Measurements from ENCODE around the gene HS6ST2.

The HS6ST2 gene

GRCh38 chrX:132968296-132968949, 10.0 kb upstream of the HS6ST2 start:
- H3K4me3 ChIP-seq (ENCODE audit: severe bottlenecking): no peak overlapping the region
- TF ChIP-seq CTCF (IDR thresholded peaks at IDR 0.05; ENCODE audit: poor library complexity, severe bottlenecking): no peak

GRCh38 chrX:132967049-132967448, 8.6 kb upstream of the HS6ST2 start:
- ATAC-seq (ENCODE audit: low read depth) (no peak), DNase-seq (ENCODE audit: low spot score) (no peak)
- H3K27ac ChIP-seq (ENCODE audit: poor library complexity, severe bottlenecking): no peak overlapping the region
- TF ChIP-seq CTCF (IDR thresholded peaks at IDR 0.05; ENCODE audit: poor library complexity, severe bottlenecking): no peak
- H3K27me3 ChIP-seq (ENCODE audit: insufficient read depth, poor library complexity, severe bottlenecking): no peaks in the 10 kb centered on the region
- no peak overlapping the region for H3K4me3 ChIP-seq (ENCODE audit: severe bottlenecking)
- H3K4me1 ChIP-seq (ENCODE audit: insufficient read depth, poor library complexity, severe bottlenecking): no peaks in the 10 kb centered on the region
- H3K9me3 ChIP-seq (ENCODE audit: severe bottlenecking): no peaks in the 10 kb centered on the region
- no peaks in the 10 kb centered on the region for H3K36me3 ChIP-seq (ENCODE audit: low read depth)

More at GRCh38 chrX:132968296-132968949, 10.0 kb upstream of the HS6ST2 start:
- Histone ChIP-seq H3K4me1 (ENCODE audit: insufficient read depth, poor library complexity, severe bottlenecking) (no peaks in the 10 kb centered on the region), H3K27me3 (ENCODE audit: insufficient read depth, poor library complexity, severe bottlenecking) (no peaks in the 10 kb centered on the region), H3K36me3 (ENCODE audit: low read depth) (no peaks in the 10 kb centered on the region), H3K27ac (ENCODE audit: poor library complexity, severe bottlenecking) (no peak overlapping the region), H3K9me3 (ENCODE audit: severe bottlenecking) (no peaks in the 10 kb centered on the region)
- ATAC-seq (ENCODE audit: low read depth) (peak; percentile 35; the same call in 1 of the 3 replicates), DNase-seq (ENCODE audit: low spot score) (no peak)

GRCh38 chrX:132965461-132965860, 7.0 kb upstream of the HS6ST2 start:
- Histone ChIP-seq H3K4me3 (ENCODE audit: severe bottlenecking) (no peak overlapping the region), H3K36me3 (ENCODE audit: low read depth) (no peaks in the 10 kb centered on the region), H3K4me1 (ENCODE audit: insufficient read depth, poor library complexity, severe bottlenecking) (no peaks in the 10 kb centered on the region), H3K27me3 (ENCODE audit: insufficient read depth, poor library complexity, severe bottlenecking) (no peaks in the 10 kb centered on the region), H3K27ac (ENCODE audit: poor library complexity, severe bottlenecking) (no peak overlapping the region), H3K9me3 (ENCODE audit: severe bottlenecking) (no peaks in the 10 kb centered on the region)
- no peak for ATAC-seq (ENCODE audit: low read depth)
- no peak for TF ChIP-seq CTCF (IDR thresholded peaks at IDR 0.05; ENCODE audit: poor library complexity, severe bottlenecking)
- DNase-seq (ENCODE audit: low spot score): no peak

- no peaks in the 10 kb centered on the region for H3K27me3 ChIP-seq (ENCODE audit: insufficient read depth, poor library complexity, severe bottlenecking)
- no peak overlapping the region for H3K4me3 ChIP-seq (ENCODE audit: severe bottlenecking)
- H3K9me3 ChIP-seq (ENCODE audit: severe bottlenecking): no peaks in the 10 kb centered on the region
- no peaks in the 10 kb centered on the region for H3K4me1 ChIP-seq (ENCODE audit: insufficient read depth, poor library complexity, severe bottlenecking)
- no peak overlapping the region for H3K27ac ChIP-seq (ENCODE audit: poor library complexity, severe bottlenecking)
- no peak for TF ChIP-seq CTCF (IDR thresholded peaks at IDR 0.05; ENCODE audit: poor library complexity, severe bottlenecking)
- ATAC-seq (ENCODE audit: low read depth) (no peak), DNase-seq (ENCODE audit: low spot score) (no peak)
- H3K36me3 ChIP-seq (ENCODE audit: low read depth): no peaks in the 10 kb centered on the region
Measured at GRCh38 chrX:132961511-132961910, 3.1 kb upstream of the HS6ST2 start.

Data from RWPE2 (cell line).